NCI-H2107 treated with DMSO at 0.1 percent for 48 hours (cell line): Measurements from ENCODE around the gene SMAD3.

Experiments used
- DNase-seq: peaks from one replicate; lab custom pipeline; 2025; ENCODE audit not compliant: unreplicated experiment; lab: John Stamatoyannopoulos, UW

The SMAD3 gene

DNA sequence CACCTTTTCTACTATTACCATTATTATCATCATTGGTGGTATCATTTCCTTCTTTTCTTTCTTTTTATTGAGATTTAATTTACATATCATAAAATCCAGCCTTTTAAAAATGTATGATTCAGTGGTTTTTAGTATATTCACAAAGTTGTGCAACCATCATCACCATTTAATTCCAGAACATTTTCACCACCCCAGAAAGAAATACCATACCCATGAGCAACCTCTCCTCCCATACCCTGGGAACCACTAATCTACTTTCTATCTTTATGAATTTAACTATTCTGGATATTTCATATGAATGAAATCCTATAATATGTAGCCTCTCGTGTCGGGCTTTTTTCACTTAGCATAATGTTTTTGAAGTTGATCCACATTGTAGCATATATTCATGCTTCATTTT, 159.9 kb downstream of the SMAD3 start:
- DNase-seq: no peak

- no peak for DNase-seq
Measured at GRCh38 chr15:67227431-67227830, 162.0 kb downstream of the SMAD3 start.

GRCh38 chr15:67227846-67228245, 162.4 kb downstream of the SMAD3 start:
- DNase-seq: no peak

DNA sequence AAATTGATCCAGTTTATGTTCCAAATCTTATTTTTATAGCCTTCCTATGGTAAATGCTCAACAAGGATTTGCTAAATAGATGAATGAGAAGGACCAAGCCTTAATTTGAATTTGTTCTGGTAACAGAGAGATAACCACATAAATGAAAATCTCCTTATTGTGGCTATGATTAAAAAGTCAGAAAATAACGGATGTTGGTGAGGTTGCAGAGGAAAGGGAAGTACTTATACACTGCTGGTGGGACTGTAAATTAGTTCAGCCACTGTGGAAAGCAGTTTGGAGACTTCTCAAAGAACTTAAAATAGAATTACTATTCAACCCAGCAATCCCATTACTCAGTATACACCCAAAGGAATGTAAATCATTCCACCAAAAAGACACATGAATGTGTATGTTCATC, 162.9 kb downstream of the SMAD3 start:
- DNase-seq: no peak

DNA sequence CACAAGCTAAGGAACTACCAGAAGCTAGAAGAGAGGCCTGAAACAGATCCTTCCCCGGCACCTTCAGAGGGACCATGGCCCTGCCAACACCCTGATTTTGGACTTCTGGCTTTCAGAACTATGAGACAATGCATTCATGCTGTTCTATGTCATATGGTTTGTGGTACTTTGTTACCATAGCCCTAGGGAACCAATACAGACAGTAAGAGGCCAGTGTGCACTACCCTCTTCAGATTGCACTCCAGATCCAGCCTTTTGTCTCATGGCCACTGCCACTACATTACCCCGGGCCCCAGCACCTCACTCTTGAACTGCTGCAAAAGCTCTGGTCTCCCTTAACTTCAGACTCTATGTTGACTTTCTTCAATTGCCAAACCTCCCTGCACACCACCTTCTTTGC, 165.1 kb downstream of the SMAD3 start:
- no peak for DNase-seq

- no peak for DNase-seq
Measured at GRCh38 chr15:67232591-67232990, 167.2 kb downstream of the SMAD3 start.

GRCh38 chr15:67240235-67241131, 175.1 kb downstream of the SMAD3 start:
- peak; percentile 45 for DNase-seq

DNA sequence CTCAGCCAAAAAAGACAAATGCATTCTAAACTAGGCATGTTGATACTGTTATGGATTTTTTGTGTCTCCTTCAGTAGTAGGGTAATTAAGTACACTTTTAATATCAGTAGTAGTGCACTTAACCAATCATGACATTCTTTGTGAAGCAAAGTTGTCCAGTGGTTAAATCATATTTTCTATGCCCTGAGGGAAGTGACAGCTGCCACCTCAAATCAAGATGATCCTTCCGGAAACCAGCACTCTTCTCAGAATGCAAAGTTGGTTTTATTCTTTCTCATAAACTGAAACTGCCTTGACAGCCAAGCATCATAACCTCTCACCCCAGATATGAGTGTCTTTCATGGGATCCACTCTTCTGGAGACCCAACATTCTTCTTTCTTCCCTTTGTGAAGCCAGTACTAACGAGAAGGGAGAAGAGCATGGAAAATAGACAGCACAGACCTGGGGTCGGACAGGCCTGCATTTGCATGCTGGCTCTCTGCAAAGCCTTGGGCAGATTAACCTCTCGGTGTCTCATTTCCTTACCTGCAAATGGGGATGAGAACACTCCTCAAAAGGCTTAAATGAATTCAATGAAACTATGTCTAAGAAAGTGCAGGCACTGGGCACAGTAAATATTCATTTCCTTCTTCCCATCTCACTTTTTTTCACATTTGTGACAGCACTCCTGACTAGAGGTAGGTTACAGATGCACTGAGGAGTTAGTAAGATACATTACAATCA, 175.9 kb downstream of the SMAD3 start:
- DNase-seq: no peak

GRCh38 chr15:67242708-67243111, 177.3 kb downstream of the SMAD3 start:
- DNase-seq: no peak
